Prostate gland (tissue), 2 donors: ENCODE results near the gene SARM1. TPM values are rescaled to one million over a fixed set of nuclear protein-coding genes. Genes with fewer than 3 reads are reported as not detected.

ENCODE experiments used
- DNase-seq: peaks from one replicate; pipeline ENCODE4 v3.0.0-alpha.2; 2019; ENCODE audit warnings: low spot score
- H3K27ac ChIP-seq, 2 donors: fragments of 200-600 bp; sonication (generic); 2 replicates each; pipeline ENCODE4 v1.5.1; 2017 to 2019
- H3K27me3 ChIP-seq: fragments of 200-600 bp; sonication (generic); replicated peaks from 2 replicates; pipeline ENCODE4 v1.5.1; 2019; ENCODE audit not compliant: insufficient read depth
- H3K36me3 ChIP-seq, 2 donors: fragments of 200-600 bp; sonication (generic); 1 replicate in 1 of 2; 2 replicates in 1 of 2; pipeline versions ENCODE4 v1.5.1 to v1.8.1; 2017 to 2019
- H3K4me1 ChIP-seq: fragments of 200-600 bp; sonication (generic); replicated peaks from 2 replicates; pipeline ENCODE4 v1.5.1; 2019
- H3K4me3 ChIP-seq, 2 donors: fragments of 200-600 bp; sonication (generic); 2 replicates each; pipeline ENCODE4 v1.5.1; 2017 to 2019
- H3K9me3 ChIP-seq: fragments of 200-600 bp; sonication (generic); 2 replicates; pipeline ENCODE4 v1.5.1; 2017
- CTCF ChIP-seq, 4 experiments: fragments of 200-600 bp in 2 of 4; fragments of 450-650 bp in 2 of 4; sonication (generic) in 2 of 4; IDR thresholded peaks; 1 replicate in 3 of 4; 2 replicates in 1 of 4; pipeline ENCODE4 v1.5.1; 2016 to 2019; ENCODE audit warnings: antibody characterized with exemption in 4 of 4, mild to moderate bottlenecking in 2 of 4, moderate library complexity in 2 of 4
- POLR2A ChIP-seq: fragments of 450-650 bp; IDR thresholded peaks from one replicate; pipeline ENCODE4 v1.6.1; 2016; ENCODE audit warnings: antibody characterized with exemption, mild to moderate bottlenecking
- POLR2AphosphoS5 ChIP-seq: sonication (generic); formaldehyde crosslinking; IDR thresholded peaks from one replicate; pipeline ENCODE4 v1.6.1; 2017; ENCODE audit warnings: antibody characterized with exemption
- WGBS: methylation state at CpG from one replicate; pipeline ENCODE4 v1.1.5; 2018; 5-methylcytosine and 5-hydroxymethylcytosine counted together
- intact Hi-C: fragments of 100-400 bp; cut with DNase I; formaldehyde crosslinking; loops from one replicate; pipeline ENCODE4 v1.14.2; 2022
- total RNA-seq, 2 donors: library from RNA; depleted of rRNA; stranded (reverse); fragments of >200 nt; gene quantifications; one replicate each; pipeline ENCODE4 v1.1.0, GENCODE V29; 2016

Gene SARM1
- total RNA-seq, 2 donors from 2014 or later: 20.6 to 21.4 TPM

GRCh38 chr17:28388106-28388505 is 16.6 kb downstream of the SARM1 start:
- H3K27me3 ChIP-seq: no peaks in the 10 kb centered on the region
- H3K36me3 ChIP-seq: peaks cover 0 to 6% of the 10 kb centered on the region in 2 donors
- DNase-seq: no peak
- H3K9me3 ChIP-seq: no peaks in the 10 kb centered on the region
- no peak overlapping the region for H3K27ac ChIP-seq
- intact Hi-C loops: no loop called here
- 94% methylated on average over 11 of the region's 11 CpGs for WGBS
- TF ChIP-seq POLR2A (no peak), POLR2AphosphoS5 (no peak), CTCF (IDR thresholded peaks at IDR 0.05) (no peak)
- H3K4me1 ChIP-seq: peaks cover 2% of the 10 kb centered on the region
- no peak overlapping the region for H3K4me3 ChIP-seq

GRCh38 chr17:28390141-28390540 is 18.6 kb downstream of the SARM1 start:
- no peak for DNase-seq
- H3K36me3 ChIP-seq: peaks cover 0 to 6% of the 10 kb centered on the region in 2 donors
- H3K27ac ChIP-seq: no peak overlapping the region
- H3K9me3 ChIP-seq: no peaks in the 10 kb centered on the region
- H3K4me3 ChIP-seq: no peak overlapping the region
- H3K27me3 ChIP-seq: no peaks in the 10 kb centered on the region
- no peaks in the 10 kb centered on the region for H3K4me1 ChIP-seq
- TF ChIP-seq POLR2A (no peak), POLR2AphosphoS5 (no peak)
- intact Hi-C loops: no loop called here
- 73% methylated on average over 1 of the region's 1 CpG for WGBS

GRCh38 chr17:28390563-28390962 is 19.1 kb downstream of the SARM1 start:
- no peak overlapping the region for H3K27ac ChIP-seq
- H3K4me1 ChIP-seq: no peaks in the 10 kb centered on the region
- no peaks in the 10 kb centered on the region for H3K27me3 ChIP-seq
- peaks cover 0 to 6% of the 10 kb centered on the region in 2 donors for H3K36me3 ChIP-seq
- intact Hi-C loops: no loop called here
- no peaks in the 10 kb centered on the region for H3K9me3 ChIP-seq
- DNase-seq: no peak
- 96% methylated on average over 2 of the region's 2 CpGs for WGBS
- H3K4me3 ChIP-seq: no peak overlapping the region
- TF ChIP-seq POLR2A (no peak), POLR2AphosphoS5 (no peak)

GRCh38 chr17:28390984-28391383 is 19.5 kb downstream of the SARM1 start:
- Histone ChIP-seq H3K27ac (no peak overlapping the region), H3K27me3 (no peaks in the 10 kb centered on the region), H3K36me3 (peaks cover 0 to 8% of the 10 kb centered on the region in 2 donors), H3K9me3 (no peaks in the 10 kb centered on the region), H3K4me3 (no peak overlapping the region), H3K4me1 (no peaks in the 10 kb centered on the region)
- 62% methylated on average over 1 of the region's 1 CpG for WGBS
- no peak for TF ChIP-seq POLR2A
- intact Hi-C loops: no loop called here
- DNase-seq: no peak

- Histone ChIP-seq H3K27me3 (no peaks in the 10 kb centered on the region), H3K4me1 (no peaks in the 10 kb centered on the region), H3K4me3 (no peak overlapping the region), H3K9me3 (no peaks in the 10 kb centered on the region), H3K27ac (no peak overlapping the region), H3K36me3 (peaks cover 0 to 12% of the 10 kb centered on the region in 2 donors)
- intact Hi-C loops: no loop called here
- TF ChIP-seq CTCF (IDR thresholded peaks at IDR 0.05) (no peak), POLR2A (no peak), POLR2AphosphoS5 (no peak)
- no peak for DNase-seq
- WGBS: 43% methylated on average over 2 of the region's 2 CpGs
Measured at GRCh38 chr17:28391401-28391800, 19.9 kb downstream of the SARM1 start.

- TF ChIP-seq CTCF (IDR thresholded peaks at IDR 0.05): no peak
- no peak for TF ChIP-seq POLR2AphosphoS5
- TF ChIP-seq POLR2A: no peak
- no peaks in the 10 kb centered on the region for H3K9me3 ChIP-seq
- no peaks in the 10 kb centered on the region for H3K4me1 ChIP-seq
- WGBS: 65% methylated on average over 10 of the region's 10 CpGs
- DNase-seq: no peak
- intact Hi-C loops: no loop called here
- no peak overlapping the region for H3K4me3 ChIP-seq
- no peaks in the 10 kb centered on the region for H3K27me3 ChIP-seq
- peaks cover 0 to 17% of the 10 kb centered on the region in 2 donors for H3K36me3 ChIP-seq
- no peak overlapping the region for H3K27ac ChIP-seq
Measured at GRCh38 chr17:28392491-28392890, 21.0 kb downstream of the SARM1 start.
